ENCODE measurements around the gene SEC63. TPM values are rescaled to one million over a fixed set of nuclear protein-coding genes. Genes with fewer than 3 reads are reported as not detected.
"Not testable (repeated sequence)": the region's sequence is repeated elsewhere in the genome, so short reads cannot be mapped to it uniquely, and the experiment has no call there.

Gene SEC63, protein sequence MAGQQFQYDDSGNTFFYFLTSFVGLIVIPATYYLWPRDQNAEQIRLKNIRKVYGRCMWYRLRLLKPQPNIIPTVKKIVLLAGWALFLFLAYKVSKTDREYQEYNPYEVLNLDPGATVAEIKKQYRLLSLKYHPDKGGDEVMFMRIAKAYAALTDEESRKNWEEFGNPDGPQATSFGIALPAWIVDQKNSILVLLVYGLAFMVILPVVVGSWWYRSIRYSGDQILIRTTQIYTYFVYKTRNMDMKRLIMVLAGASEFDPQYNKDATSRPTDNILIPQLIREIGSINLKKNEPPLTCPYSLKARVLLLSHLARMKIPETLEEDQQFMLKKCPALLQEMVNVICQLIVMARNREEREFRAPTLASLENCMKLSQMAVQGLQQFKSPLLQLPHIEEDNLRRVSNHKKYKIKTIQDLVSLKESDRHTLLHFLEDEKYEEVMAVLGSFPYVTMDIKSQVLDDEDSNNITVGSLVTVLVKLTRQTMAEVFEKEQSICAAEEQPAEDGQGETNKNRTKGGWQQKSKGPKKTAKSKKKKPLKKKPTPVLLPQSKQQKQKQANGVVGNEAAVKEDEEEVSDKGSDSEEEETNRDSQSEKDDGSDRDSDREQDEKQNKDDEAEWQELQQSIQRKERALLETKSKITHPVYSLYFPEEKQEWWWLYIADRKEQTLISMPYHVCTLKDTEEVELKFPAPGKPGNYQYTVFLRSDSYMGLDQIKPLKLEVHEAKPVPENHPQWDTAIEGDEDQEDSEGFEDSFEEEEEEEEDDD
- 85.5 TPM for total RNA-seq

DNA sequence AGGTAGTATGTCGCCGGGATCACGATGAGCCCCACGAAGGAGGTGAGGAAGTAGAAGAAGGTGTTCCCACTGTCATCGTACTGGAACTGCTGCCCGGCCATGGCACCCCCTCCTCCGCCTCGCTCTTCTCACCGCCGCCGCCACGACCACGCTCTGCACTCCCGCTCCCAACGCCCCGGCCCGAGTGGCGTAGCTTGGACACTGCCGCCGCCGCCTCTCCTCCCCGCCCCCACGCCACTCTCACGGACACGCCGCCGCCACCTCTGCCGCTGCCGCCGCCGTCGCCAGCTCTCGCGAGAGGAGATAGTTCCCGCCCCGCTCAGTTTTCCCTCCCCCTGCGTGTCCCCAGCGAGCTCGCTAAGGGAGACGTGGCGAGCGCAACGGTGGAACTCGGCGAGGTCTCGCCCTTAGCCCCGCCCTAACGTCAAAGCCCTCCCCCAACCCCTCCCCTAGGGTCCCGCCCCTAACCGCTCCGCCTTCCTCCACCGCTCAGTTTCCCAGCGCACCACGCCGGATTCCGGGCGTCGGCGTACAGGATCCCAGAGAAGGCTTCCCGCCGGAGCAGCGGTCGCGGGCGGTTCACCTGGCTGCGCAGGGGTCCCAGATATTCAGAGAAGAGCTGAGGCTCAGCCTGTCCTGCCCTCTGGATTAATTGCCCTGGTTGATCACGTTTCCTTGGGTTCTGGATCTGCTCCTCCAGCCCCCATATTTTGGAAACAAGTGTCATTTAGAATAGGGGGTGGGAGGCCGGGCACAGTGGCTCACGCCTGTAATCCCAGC is at the start of gene SEC63:
Gene SEC63, minus strand, starts transcription at position 300 of the 780 bp plus-strand sequence. Its CDS starts 199 bp downstream, at position 101.
- DNase-seq (ENCODE audit: low spot score): peak; percentile 98

DNA sequence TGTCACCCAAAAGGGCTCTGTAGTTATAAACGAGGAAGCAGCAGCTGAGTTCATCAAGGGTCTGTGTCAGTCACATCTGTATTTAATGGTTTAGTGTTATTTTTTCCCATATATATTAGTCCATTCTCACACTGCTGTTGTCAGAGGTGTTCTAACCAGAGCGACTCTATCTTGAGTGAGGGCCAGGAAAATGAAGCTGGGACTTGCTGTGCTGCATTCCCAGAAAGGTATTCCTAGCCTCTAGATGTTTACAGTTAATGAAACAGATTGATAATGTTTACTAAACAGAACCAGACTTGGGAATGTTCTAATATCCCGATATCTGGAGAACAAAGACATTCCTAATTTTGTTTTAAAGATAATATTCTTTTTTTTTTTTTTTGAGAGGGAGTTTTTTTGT is 48.0 kb upstream of the SEC63 start:
- DNase-seq (ENCODE audit: low spot score): no peak

DNA sequence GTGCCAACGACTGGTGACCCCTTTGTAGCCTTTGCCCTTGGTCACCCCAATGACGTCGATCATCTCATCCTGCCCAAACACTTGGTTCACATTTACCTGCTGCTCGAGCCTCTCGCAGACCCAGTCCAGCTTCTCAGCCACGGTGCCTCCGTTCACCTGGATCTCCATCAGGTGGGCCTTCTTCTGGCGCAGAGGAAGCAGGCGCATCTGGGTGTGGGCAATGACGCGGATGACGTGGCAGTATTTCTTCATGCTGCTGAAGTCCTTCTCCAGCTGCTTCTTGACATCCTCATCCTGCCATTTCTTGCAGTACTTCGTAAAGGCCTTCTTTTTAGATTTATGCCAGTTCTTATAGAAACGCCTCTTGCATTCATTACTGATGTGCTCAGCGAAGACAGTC is 46.9 kb upstream of the SEC63 start:
- no peak for DNase-seq (ENCODE audit: low spot score)

DNA sequence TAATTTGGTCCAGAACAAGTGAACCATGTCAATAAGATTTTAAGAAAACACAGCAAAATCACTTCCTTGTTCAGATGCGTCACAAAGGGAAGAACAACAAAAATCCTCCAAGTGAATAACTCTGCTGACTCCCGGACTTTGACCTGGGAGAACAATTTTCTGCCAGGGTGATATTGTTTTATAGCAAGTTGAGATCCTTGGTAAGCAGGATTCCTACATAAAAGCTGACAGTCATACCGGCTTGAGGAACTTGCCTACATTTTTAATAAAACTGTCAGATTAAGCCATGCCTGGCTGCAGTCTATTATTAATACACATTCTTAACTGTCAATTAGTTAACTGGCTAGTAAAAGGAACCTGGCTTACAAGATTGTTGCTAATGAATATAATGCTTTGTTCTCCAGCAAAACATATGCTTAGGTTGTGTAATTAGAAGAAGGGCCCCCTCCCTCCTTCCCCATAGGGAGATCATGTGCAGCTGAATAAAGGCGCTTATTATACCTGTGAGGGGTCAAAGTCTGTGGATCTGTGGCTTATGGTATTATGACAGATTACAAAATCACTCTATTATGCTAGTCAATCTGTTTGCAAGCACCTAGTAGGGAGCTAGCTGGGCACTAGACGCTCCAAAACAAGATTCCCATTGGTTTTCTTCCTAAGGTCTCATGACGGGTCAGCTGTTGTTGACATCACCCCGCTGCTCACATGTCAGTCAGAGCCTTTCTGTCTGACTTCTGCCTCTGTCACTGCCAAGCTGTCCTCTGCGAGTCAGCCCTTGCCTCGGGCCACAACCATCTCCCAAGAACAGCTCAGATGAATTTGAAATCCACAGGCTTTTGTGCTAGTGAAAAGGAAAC is 44.6 kb upstream of the SEC63 start:
- peak; percentile 67 for DNase-seq (ENCODE audit: low spot score)

DNA sequence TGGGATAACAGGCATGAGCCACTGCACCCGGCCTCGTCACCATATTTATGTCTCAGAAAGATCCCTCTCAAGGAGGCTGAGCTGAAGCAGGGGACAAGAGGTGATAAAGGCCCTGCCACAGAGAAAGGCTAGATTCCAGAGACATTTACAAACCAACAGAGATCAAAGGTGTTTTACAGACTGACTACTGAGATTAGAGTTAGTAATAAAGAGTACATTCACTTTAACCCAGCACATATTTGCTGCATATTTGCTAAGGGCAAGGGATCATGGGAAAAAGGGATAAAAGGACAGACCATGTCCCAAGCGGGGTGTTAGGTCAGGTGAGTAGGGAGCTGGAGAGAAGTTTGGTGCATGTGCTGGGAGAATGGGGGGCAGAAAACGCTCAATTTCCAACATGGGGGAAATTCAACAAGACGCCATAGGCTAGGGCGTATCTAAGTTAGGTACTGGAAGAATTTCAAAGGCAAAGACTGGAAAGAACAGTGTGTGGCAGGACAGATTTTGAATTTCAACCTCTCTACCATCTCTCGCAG is 43.8 kb upstream of the SEC63 start:
- no peak for DNase-seq (ENCODE audit: low spot score)

DNA sequence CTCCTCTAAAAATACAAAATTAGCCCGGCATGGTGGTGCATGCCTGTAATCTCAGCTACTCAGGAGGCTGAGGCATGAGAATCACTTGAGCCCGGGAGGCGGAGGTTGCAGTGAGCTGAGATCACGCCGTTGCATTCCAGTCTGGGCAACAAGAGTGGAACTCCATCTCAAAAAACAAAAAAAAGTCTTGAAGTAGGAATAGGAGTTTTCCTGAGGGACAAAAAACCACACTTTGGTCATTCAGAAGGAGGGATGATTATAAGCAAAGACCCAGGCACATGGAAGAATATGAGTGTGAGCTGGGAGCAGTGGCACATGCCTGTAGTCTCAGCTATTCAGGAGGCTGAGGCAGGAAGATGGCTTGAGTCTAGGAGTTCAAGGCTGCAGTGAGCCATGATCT is 42.3 kb upstream of the SEC63 start:
- not testable (repeated sequence) for DNase-seq (ENCODE audit: low spot score)

DNA sequence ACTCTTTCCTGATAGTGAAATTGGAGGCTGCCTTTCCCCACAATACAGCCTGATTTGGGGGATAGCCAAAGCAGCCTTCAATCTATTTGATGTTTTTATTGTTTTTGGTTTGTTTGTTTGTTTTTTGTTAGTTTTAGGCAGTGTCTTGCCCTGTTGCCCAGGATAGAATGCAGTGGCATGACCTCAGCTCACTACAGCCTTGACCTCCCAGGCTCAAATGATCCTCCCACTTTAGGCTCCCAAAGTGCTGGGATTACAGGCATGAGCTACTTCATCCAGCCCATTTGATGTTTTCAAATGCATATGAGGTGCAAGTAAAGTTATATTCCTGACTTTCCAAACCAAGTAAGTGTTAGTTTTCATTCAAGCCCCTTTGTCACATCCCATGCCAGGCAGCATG is 41.3 kb upstream of the SEC63 start:
- no peak for DNase-seq (ENCODE audit: low spot score)

DNA sequence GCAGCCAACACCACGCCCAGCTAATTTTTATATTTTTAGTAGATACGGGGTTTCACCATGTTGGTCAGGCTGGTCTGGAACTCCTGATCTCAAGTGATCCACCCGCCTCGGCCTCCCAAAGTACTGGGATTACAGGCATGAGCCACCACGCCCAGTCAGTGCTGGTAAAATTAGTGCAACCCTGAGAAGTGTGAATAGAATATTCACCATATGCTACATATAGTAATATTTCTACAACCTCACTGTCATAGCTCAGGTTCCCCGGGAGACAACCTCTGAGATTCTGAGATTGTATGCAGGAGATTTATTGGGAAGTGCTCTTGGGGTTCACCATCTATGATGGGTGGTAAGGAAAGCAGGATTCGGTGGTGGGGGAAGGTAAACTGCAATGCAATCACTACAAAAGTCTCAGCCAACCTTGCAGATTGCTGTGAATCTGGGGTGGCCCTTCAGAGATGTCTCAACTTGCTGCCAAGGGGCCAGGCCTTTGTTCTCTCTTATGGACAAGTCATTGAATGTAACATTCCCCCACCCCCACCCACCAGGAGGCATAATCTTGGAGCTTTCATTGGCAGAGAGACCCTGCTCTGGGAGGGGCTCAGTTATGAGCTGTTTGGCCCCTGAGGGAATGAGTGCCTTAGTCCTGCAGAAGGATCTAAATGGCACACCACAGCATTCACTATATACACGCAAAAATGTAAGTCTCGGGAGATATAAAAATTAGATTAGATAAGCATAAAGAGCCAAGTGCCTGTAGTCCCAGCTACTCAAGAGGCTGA is 34.0 kb upstream of the SEC63 start:
- DNase-seq (ENCODE audit: low spot score): no peak

DNA sequence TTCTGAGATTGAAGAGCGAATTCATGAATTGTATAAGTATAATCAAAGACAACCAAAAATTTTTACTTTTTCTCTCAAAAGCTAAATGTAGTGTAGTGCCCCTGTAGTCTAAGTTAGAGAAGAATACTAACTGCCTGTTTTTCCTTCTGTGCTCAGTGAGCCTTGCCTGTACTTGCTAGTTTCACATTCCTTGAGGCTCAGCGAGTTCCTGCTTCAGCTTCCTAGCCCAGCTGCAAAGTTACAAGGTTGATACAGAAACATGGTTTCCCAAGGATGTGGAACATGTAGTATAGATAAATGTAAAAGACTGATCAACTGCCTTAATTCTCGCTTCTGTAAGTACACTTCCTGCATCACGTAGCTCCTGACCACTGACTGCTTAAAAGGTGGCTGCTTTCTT is 33.1 kb upstream of the SEC63 start:
- DNase-seq (ENCODE audit: low spot score): no peak

DNA sequence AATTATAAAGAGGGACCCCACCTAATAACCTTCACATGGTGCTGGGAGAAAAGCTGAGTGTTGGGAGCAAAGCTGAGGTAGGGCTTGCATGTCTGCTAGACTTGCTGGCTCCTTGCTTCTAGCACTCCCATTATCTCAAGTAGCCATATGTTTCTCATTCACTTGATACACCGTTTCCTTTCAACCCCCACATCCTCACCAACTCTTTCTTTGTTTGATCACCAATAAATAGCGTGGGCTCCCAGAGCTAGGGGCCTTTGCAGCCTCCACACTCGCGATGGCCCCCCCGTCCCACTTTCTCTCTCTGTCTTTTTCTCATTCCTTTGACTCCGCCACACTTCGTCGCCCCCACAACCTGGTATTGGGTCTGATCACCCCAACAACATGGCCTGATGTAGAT is 32.6 kb upstream of the SEC63 start:
- not testable (repeated sequence) for DNase-seq (ENCODE audit: low spot score)

DNA sequence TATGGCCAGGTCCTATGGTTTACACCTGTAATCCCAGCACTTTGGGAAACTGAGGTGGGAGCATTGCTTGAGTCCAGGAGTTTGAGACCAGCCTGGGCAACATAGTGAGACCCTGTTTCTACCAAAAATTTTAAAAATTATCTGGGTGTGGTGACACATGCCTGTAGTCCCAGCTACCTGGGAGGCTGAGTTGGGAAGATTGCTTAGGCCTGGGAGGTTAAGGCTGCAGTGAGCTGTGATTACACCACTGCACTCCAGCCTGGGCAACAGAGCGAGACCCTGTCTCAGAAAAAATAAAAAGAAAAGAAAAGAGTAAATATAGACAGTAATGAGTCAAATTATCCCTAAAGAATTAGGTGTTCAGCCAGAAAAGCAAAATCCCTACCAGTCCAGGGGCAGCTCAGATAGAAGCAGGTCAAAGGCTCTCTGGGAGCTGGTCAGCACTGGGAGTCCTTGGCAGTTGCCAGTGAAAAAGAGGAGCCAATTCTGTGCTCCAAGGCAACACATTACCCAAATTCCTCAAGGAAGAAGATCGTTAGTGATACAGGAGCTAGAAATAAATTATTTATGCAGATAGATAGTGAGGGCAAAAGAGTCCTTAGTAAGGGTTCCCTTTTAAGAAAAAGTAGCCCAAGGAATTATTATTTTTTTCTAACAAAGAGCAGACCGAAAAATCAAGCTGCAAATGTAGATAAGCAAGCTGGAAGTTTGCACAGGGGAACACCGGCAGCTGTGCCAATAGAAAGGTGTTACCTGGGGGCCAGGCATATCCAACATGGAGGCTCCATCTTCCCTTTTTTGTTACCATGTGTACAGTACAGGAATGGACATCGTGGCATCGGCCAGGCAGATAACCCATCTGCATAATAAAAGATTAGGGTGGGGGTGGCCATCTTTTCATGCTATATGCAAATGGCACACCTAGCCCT is 31.4 kb upstream of the SEC63 start:
- DNase-seq (ENCODE audit: low spot score): no peak

DNA sequence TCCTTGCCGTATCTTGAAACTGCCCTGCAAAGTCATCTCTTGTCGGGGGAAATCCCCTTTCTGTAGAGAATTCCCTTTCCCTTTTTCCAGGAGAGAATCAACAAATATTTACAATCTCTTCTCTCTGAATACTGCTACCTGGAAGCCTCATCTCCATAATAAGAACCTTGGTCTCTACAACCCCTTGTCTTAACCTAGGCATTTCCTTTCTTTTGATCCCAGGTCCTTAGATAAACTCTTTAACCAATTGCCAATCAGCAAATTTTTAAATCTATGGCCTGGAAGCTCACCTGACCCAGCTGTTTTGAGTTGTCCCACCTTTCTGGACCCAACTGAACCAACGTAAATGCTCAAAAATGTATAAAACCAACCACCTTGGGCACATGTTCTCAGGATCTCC is 30.6 kb upstream of the SEC63 start:
- no peak for DNase-seq (ENCODE audit: low spot score)

DNA sequence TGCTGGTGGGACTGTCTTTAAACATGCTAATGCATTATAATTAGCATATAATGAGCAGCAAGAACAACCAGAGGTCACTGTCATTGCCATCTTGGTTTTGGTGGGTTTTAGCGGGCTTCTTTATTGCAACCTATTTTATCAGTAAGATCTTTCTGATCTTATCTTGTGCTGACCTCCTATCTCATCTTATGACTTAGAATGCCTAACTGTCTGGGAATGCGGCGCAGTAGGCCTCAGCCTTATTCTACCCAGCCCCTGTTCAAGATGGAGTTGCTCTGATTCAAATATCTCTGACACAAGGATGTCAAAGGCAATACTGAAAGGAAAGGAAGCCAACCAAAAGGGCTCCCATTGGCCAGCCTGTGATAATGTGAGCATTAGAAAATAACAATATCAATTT is 29.8 kb upstream of the SEC63 start:
- DNase-seq (ENCODE audit: low spot score): no peak

DNA sequence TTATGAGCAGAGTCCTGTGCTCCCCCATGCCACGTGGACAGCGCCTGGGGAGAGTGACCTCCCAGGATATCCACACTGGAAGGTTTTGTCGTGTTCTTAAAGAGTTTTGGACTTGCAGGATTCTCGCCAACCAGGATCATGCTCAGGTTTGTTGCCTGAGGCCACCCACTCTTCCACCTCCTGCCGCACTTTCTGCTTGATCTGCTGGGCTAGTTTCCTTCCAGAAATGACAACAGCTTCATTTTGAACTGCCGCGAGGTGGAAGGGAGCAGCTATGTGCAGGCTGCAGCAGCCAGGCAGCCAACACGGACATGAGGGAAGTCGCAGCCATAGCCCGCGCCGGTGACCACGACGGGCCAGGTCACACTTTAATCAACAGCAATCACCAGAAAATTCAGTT is 27.7 kb upstream of the SEC63 start:
- no peak for DNase-seq (ENCODE audit: low spot score)

DNA sequence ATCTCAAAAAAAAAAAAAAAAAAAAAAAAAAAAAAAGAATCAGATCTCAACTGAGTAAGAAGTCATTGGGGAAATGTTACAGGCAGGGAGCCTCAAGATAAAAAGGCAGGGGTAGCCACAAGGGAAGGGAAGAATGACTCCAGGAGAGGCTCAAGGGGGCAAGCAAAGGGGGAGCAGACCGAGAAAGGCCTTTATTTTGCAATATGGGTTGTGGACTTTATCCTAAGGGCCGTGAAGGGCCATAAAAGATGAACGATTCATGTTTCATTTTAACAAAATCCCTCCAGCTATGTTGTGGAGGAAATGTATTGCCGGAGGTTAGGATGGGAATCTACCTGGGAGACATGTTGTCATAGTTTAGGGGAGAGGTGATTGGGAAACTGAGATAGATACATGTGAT is 25.8 kb upstream of the SEC63 start:
- no peak for DNase-seq (ENCODE audit: low spot score)

DNA sequence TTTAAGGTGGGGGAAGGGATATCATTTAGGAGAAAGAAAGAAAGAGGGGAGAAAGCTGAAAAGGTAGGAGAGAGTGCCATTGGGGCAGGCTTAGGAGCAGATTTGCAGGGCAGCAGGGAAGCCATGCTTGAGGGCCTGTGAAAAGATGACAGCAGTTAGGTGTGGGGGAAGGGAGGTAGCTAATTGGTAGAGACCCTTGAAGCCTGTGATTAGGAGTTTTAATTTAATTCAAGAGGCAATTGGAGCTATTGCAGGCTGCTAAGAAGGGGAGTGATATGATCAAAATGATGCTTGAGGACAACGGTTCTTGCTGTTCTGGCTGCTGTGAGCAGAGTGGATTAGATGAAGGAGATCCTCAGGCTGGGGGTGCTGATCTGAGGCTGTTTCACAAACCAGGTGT is 24.5 kb upstream of the SEC63 start:
- no peak for DNase-seq (ENCODE audit: low spot score)

DNA sequence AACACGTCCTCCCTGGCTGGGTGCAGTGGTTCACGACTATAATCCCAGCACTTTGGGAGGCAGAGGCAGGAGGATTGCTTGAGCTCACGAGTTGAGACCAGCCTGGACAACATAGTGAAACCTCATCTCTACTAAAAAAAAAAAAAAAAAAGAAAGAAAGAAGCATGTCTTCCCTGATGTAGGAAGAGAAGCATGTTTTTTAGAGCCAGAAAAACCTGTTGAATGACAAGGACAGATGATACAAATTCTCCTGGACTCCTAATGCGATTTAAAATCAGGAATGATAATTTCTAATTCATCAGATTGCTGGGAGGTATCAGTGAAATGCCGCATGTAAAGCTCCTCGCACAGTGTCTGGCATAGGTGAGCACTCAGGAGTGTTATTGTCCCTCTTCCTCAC is 23.7 kb upstream of the SEC63 start:
- DNase-seq (ENCODE audit: low spot score): no peak

DNA sequence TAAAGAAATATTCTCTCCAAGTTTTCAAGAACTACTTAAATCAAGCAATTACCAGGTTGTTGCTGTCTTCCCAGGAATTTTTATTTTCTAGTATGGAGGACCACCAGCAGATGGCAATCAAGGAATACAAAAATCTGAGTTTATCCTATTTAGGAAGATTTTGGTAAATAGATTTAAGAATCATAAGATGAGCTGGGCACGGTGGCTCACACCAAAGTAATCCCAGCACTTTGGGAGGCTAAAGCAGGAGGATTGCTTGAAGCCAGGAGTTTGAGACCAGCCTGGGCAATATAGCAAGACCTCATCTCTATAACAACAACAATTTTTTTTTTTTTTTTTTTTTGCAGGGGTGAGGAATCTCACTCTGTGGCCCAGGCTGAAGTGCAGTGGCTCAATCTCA is 19.3 kb upstream of the SEC63 start:
- DNase-seq (ENCODE audit: low spot score): no peak

DNA sequence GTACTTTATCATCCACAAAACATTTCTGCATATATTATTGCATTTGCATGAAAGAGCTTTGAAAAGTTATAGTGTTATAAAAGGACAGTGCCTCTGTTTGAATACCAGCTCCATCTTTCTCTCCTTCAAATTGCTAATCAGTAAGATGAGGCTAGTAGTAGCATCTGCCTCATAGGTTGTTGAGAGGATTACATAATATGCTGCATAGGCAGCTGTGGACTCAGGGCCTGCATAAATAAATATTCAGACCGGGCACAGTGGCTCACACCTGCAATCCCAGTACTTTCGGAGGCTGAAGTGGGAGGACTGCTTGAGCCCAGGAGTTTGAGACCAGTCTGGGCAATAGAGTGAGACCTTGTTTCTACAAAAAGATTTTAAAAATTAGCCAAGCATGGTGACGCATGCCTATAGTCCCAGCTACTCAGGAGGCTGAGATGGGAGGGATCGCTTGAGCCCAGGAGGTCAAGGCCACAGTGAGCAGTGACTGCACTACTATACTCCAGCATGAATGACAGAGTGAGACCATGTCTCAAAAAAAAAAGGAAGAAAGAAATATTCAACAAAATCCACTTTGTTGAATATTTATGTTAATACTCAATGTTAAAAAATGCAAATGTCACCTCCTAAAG is 18.3 kb upstream of the SEC63 start:
- DNase-seq (ENCODE audit: low spot score): no peak
